ENCODE data around the gene PON3. TPM values are rescaled to one million over a fixed set of nuclear protein-coding genes. Genes with fewer than 3 reads are reported as not detected.

The PON3 gene
- total and polyA plus RNA-seq, 2 of the 13 experiments (the other 11 are each of a cell fraction or from before 2014, with no cell fraction given) = 23.6 to 37.8 TPM

- TF ChIP-seq, protein P1, sequence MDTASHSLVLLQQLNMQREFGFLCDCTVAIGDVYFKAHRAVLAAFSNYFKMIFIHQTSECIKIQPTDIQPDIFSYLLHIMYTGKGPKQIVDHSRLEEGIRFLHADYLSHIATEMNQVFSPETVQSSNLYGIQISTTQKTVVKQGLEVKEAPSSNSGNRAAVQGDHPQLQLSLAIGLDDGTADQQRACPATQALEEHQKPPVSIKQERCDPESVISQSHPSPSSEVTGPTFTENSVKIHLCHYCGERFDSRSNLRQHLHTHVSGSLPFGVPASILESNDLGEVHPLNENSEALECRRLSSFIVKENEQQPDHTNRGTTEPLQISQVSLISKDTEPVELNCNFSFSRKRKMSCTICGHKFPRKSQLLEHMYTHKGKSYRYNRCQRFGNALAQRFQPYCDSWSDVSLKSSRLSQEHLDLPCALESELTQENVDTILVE (CRISPR knock-in tag; IDR thresholded peaks at IDR 0.05) = no peak
- no peak for TF ChIP-seq ELF4 (CRISPR knock-in tag; IDR thresholded peaks at IDR 0.05; ENCODE audit: borderline replicate concordance)
- peak; percentile 56; the same call in 1 of the 2 replicates for TF ChIP-seq YEATS4 (CRISPR knock-in tag; IDR thresholded peaks at IDR 0.05; ENCODE audit: borderline replicate concordance)
- peak; percentile 66 for TF ChIP-seq KMT2B (CRISPR knock-in tag; IDR thresholded peaks at IDR 0.05)
- TF ChIP-seq MEIS2 (CRISPR knock-in tag; IDR thresholded peaks at IDR 0.05) = 0 out of 2 replicates have a peak, but pooled peaks have one; percentile 50
- no peak; the same call in 1 of the 2 replicates for TF ChIP-seq KLF12 (CRISPR knock-in tag; IDR thresholded peaks at IDR 0.05; ENCODE audit: borderline replicate concordance)
- no peak for TF ChIP-seq ZNF747 (CRISPR knock-in tag; IDR thresholded peaks at IDR 0.05; ENCODE audit: borderline replicate concordance)
- TF ChIP-seq PRMT3 (CRISPR knock-in tag; IDR thresholded peaks at IDR 0.05; ENCODE audit: borderline replicate concordance, low read depth) = no peak
- no peak for TF ChIP-seq ZNF275 (CRISPR knock-in tag; IDR thresholded peaks at IDR 0.05; ENCODE audit: borderline replicate concordance)
- no peak for TF ChIP-seq TAF1 (CRISPR knock-in tag; IDR thresholded peaks at IDR 0.05)
- peak; percentile 79 for TF ChIP-seq ZGPAT (CRISPR knock-in tag; IDR thresholded peaks at IDR 0.05)
- TF ChIP-seq AGO2 (optimal IDR thresholded peaks at IDR 0.05; ENCODE audit: low read depth, low read length) = no peak
- peak; percentile 92 for TF ChIP-seq AHDC1 (CRISPR knock-in tag; IDR thresholded peaks at IDR 0.05; ENCODE audit: borderline replicate concordance)
- TF ChIP-seq RFXANK (CRISPR knock-in tag; IDR thresholded peaks at IDR 0.05) = peak; percentile 66; the same call in 1 of the 2 replicates
- no peak for TF ChIP-seq ZNF75D (CRISPR knock-in tag; IDR thresholded peaks at IDR 0.05; ENCODE audit: borderline replicate concordance)
- TF ChIP-seq ATF1 (CRISPR knock-in tag; IDR thresholded peaks at IDR 0.05) = peak; percentile 64; the same call in 1 of the 2 replicates
- TF ChIP-seq, protein P2, sequence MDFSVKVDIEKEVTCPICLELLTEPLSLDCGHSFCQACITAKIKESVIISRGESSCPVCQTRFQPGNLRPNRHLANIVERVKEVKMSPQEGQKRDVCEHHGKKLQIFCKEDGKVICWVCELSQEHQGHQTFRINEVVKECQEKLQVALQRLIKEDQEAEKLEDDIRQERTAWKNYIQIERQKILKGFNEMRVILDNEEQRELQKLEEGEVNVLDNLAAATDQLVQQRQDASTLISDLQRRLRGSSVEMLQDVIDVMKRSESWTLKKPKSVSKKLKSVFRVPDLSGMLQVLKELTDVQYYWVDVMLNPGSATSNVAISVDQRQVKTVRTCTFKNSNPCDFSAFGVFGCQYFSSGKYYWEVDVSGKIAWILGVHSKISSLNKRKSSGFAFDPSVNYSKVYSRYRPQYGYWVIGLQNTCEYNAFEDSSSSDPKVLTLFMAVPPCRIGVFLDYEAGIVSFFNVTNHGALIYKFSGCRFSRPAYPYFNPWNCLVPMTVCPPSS (IDR thresholded peaks at IDR 0.05) = no peak
- TF ChIP-seq ZNF776 (CRISPR knock-in tag; IDR thresholded peaks at IDR 0.05) = no peak
- TF ChIP-seq DNMT1 (CRISPR knock-in tag; IDR thresholded peaks at IDR 0.05) = no peak
These were observed 44.3 kb upstream of the PON3 start (continued) for GRCh38 chr7:95440394-95441038.

Data from HepG2 (cell line).